Kidney epithelial cell (primary cell): ENCODE results near the gene CAPS. TPM values are rescaled to one million over a fixed set of nuclear protein-coding genes. Genes with fewer than 3 reads are reported as not detected.

Experiments
- DNase-seq: peaks from one replicate; pipeline ENCODE4 v3.0.0-alpha.2; 2010; ENCODE audit warnings: low read depth
- H3K27me3 ChIP-seq: 2 replicates; pipeline ENCODE4 v1.6.0; 2011; ENCODE audit warnings: low read length; ENCODE audit not compliant: control insufficient read depth, insufficient read depth
- H3K36me3 ChIP-seq: 2 replicates; pipeline ENCODE4 v1.5.1; 2011; ENCODE audit warnings: low read length; ENCODE audit not compliant: control insufficient read depth, insufficient read depth
- H3K4me3 ChIP-seq: 2 replicates; pipeline ENCODE4 v1.5.1; 2011; ENCODE audit warnings: low read depth, mild to moderate bottlenecking, control low read depth, low read length
- CTCF ChIP-seq: IDR thresholded peaks from 2 replicates; pipeline ENCODE4 v1.5.1; 2011; ENCODE audit warnings: mild to moderate bottlenecking, moderate library complexity, low read length, control low read depth, inconsistent platforms; ENCODE audit not compliant: insufficient read depth, poor library complexity, severe bottlenecking
- total RNA-seq: library from RNA; depleted of rRNA; stranded (reverse); fragments of >200 nt; gene quantifications from 2 replicates; pipeline ENCODE4 v1.2.3, GENCODE V29; 2015

Gene CAPS
- total RNA-seq, 1 donor from 2014 or later: 2.3 TPM

DNA sequence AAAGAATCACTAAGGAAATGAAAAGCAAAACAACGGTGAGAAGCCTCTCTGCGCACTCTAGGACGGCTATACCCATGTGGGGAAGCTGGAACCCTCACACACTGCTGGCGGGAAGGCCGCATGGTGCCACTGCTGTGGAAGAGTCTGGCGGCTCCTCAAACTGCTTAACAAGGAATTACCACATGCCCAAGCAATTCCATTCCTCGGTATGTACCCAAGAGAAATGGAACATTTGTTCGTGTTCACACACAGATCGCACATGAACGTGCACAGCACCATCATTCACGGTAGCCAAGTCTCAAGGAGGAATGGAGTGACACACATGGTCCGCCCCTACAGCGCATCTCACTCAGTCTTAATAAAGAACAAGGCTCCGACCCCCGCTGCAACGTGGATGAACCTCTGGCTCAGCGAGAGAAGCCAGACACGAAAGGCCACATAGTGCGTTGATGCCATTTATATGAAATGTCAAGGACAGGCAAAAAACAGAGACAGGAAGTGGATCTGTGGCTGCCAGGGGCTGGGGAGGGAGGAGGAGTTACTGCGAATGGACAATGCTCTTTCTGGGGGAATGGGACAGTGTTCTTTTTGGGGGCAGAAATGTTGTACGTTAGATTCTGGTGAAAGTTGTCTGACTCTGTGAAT lies 7.6 kb downstream of the CAPS start:
- no peak for TF ChIP-seq CTCF
- H3K27me3 ChIP-seq: no peaks in the 10 kb centered on the region
- no peak for DNase-seq
- H3K4me3 ChIP-seq: no peak overlapping the region
- H3K36me3 ChIP-seq: no peaks in the 10 kb centered on the region

DNA sequence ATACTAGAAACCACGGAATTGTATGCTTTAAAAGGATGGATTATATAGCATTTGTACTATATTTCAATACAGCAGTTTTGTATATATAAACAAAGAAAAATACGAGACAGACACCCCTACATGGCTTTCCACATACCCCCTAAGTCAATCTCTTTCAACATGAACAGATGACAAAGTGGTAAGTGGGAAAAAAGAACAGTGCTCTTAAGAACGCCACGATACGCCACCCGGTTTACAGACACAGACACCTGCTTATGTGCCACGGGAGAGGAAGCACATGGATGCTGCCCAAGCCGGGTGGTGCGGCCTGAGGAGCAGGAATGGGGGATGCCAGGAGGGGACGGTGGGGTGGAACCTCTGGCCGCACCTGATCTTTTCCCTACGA lies 8.1 kb downstream of the CAPS start:
- Histone ChIP-seq H3K4me3 (no peak overlapping the region), H3K27me3 (no peaks in the 10 kb centered on the region), H3K36me3 (no peaks in the 10 kb centered on the region)
- TF ChIP-seq CTCF: no peak
- DNase-seq: no peak

DNA sequence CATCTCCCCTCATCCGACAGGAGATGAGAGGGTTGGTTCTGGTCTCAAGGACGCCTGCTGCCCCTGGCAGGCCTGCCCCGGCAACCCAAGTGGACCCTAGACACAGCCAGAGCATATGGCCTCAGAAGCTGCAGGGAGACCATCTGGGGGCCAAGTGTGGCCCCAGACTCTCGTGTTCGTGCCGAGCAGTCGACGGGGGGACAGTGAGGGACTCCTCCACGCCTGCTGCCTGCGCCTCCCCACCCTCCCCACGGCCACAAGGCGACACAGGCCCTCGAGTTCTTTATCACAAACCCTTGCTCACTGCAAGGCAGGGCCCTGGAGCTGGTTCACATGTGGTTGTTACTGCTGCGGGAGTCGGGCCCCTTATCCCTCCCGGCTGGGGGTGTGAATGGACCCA lies 9.3 kb downstream of the CAPS start:
- no peaks in the 10 kb centered on the region for H3K27me3 ChIP-seq
- peaks cover 1% of the 10 kb centered on the region for H3K36me3 ChIP-seq
- no peak for TF ChIP-seq CTCF
- no peak for DNase-seq
- H3K4me3 ChIP-seq: no peak overlapping the region

GRCh38 chr19:5925830-5926427 lies 11.9 kb downstream of the CAPS start:
- Histone ChIP-seq H3K4me3 (no peak overlapping the region), H3K27me3 (no peaks in the 10 kb centered on the region), H3K36me3 (peaks cover 1% of the 10 kb centered on the region)
- no peak for TF ChIP-seq CTCF
- no peak for DNase-seq

GRCh38 chr19:5926641-5927440 lies 12.8 kb downstream of the CAPS start:
- TF ChIP-seq CTCF: no peak
- Histone ChIP-seq H3K27me3 (no peaks in the 10 kb centered on the region), H3K4me3 (no peak overlapping the region), H3K36me3 (peaks cover 1% of the 10 kb centered on the region)
- no peak for DNase-seq

GRCh38 chr19:5927441-5927821 lies 13.4 kb downstream of the CAPS start:
- no peak for DNase-seq
- H3K27me3 ChIP-seq: no peaks in the 10 kb centered on the region
- no peak overlapping the region for H3K4me3 ChIP-seq
- no peak for TF ChIP-seq CTCF
- peaks cover 1% of the 10 kb centered on the region for H3K36me3 ChIP-seq
